HL-60/S4 (cell line): ENCODE results near the gene FANCC.
"Not testable (repeated sequence)": the region's sequence is repeated elsewhere in the genome, so short reads cannot be mapped to it uniquely, and the experiment has no call there.

ENCODE experiments used
- in situ Hi-C: fragments of 300-500 bp; cut with MboI; formaldehyde crosslinking; loops from 2 replicates; pipeline ENCODE4 v1.14.3; 2022; ENCODE audit warnings: low sequenced_read_pairs

Gene FANCC

GRCh38 chr9:95330720-95331404, 13.4 kb upstream of the FANCC start:
- in situ Hi-C loops, result no loop called here

DNA sequence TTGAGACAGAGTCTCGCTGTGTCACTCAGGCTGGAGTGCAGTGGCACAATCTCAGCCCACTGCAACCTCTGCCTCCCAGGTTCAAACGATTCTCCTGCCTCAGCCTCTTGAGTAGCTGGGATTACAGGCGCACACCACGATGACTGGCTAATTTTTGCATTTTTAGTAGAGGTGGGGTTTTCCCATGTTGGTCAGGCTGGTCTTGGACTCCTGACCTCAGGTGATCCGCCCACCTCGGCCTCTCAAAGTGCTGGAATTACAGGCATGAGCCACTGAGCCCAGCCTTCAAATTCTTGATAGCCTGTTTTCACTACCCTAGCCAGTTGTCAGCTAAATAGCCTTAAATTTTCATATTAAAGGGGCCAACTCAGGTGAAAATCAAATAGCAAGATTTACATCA, 11.6 kb upstream of the FANCC start:
- in situ Hi-C loops, result not testable (repeated sequence)

DNA sequence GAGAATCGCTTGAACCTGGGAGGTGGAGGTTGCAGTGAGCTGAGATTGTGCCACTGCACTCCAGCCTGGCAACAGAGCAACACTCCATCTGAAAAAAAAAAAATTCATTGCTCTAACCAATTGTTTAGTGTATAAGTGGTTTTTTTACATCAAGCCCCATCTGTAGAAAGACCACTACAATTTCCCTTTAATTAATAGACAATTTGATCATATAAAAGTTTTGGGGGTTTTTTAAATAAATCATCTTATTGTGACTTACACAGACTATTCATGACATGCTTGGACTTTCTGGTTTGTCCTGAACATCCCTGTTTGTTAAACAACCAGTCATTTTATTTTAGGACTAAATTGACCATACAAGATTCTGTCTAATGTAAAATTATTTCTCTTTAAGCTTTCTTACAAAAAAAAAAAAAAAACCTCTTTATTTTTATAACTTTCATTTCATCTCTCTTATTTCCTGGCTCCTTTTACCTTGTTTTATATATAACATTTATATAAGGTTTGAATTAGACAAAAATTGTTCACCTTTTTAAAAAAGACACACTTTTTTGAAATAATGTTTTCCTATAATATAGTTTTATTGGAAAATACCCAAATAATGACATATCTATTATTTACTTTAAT, 9.8 kb upstream of the FANCC start:
- in situ Hi-C loops, result no loop called here

- in situ Hi-C loops, result no loop called here
Observed at GRCh38 chr9:95325221-95325620, 7.7 kb upstream of the FANCC start.

DNA sequence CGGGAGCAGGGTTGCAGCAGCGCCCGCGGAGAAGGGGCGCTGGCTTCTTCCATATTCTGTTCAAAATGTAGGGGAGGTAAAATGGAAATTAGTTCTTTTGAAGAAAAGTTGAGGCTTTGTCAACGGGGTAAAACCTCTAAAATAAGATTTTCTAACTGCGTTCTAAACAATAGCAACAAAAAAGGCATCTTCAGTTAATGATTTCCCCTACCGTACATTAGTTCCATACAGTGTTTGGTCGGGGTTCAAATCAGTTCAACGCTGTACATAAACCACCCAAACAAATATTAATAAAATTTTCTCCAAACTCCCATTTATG, 343 bp upstream of the FANCC start:
- in situ Hi-C loops, result no loop called here

GRCh38 chr9:95316794-95317118, 753 bp downstream of the FANCC start:
- in situ Hi-C loops, result no loop called here

DNA sequence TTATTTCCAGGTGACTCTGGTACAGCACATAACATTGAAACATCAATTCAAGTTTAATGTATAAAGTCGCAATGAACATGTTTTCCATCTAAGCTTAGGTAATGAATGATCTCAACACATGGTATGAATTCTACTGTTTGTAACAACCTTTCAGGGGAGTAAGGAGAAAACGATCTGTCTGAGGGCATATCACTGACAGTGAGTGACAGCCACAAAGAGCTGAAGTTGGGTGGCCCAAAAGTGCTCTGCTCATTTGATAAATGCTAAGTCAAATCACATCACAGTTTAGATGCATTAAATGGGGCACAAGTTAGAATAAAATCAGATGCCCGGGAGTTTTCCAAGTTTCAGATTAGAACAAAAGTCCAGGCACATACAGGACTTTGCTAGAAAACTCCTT, 1.2 kb downstream of the FANCC start:
- in situ Hi-C loops, result no loop called here

DNA sequence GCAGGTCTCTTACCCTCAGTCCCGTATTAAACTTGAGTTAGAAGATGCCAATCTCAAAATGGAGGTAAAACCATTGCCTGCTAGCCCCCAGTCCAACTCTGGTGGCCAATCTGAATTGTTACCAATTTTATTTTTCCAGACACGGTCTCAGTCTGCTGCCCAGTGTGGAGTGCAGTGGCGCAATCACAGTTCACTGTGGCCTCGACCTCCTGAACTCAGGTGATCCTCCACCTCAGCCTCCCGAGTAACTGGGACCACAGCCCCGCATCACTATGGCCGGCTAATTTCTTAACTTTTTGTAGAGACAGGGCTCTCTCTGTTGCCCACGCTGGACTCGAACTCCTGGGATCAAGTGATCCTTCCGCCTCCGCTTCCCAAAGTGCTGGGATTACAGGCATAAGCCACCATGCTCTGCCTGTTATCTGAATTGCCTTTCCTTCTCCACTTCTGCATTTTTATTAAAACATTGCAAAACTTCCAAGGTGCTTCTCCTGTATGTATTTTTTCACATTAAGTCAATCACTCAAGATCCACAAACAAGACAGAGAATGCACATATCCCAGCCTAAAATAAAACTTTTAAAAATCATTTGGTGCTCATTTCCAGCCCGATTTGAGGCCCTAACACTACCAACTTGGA, 2.3 kb downstream of the FANCC start:
- in situ Hi-C loops, result no loop called here

DNA sequence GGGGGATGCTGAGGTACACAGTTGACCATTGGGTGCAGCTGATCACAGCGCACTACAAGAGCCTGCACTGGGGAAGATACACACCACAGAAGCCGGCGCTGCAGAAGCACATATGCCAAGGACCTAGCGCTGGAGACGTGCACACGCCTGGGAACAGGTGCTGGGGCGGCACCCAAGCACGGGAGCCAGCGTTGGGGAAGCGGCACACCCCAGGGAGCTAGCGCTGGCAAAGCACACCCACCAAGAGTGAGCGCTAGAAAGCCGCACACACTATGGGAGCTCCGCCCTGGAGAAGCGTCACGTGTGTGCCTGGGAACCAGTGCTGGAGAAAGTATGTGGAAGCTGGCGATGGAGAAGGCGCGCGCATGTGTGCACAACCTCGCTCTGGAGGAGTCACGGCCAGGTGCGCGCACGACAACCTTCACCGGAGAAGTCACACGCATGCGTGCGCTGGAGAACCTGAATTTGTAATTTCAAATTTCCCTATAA, 4.5 kb downstream of the FANCC start:
- in situ Hi-C loops, result no loop called here

DNA sequence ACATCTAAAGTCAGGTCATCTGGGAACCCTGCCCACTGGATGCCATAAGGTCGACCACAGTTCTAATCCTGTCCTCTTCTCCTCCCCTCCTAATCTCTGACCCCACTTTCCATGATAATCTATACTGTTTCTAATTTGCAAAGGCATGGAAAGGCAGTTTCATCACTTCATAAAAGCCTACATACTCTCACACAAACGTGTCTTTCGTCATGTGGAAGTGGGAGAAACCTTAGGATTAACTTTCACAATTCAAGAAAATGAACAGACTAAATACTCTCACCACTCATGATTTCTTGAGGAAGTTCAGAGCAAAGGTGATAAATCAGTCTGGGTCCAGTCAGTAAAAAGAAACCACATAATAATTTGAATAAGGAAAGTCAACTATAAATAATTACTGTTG, 5.5 kb downstream of the FANCC start:
- in situ Hi-C loops, result no loop called here

DNA sequence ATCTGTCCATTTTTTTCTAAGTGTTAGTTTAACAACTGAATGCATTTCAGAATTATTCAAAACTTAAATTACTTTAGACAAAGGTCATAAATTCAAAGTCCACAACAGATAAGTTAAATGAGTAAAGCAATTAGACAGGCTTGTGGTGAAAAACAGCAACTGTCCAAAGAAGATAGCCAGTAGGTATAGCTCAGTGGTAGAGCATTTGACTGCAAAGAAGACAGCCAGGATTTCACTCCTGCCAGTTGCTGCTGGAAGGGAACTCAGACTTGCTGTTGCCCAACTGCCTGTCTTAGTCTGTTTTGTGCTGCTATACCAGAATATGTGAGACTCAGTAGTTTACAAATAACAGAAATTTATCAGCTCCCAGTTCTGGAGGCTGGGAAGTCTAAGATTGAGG, 10.0 kb downstream of the FANCC start:
- in situ Hi-C loops, result no loop called here

DNA sequence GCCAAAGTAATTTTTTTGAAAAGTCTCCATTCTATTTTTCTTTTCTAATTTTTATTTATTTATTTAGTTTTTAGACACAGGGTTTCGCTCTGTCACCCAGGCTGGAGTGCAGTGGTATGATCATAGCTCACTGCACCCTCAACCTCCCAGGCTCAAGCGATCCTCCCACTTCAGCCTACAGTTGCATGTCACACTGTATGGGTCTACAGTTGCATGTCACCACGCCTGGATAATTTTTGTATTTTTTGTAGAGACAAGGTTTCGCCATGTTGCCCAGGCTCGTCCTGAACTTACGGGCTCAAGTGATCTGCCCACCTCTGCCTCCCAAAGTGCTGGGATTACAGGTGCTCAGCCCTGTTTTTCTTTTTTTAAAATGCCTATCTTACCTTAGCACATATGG, 10.7 kb downstream of the FANCC start:
- in situ Hi-C loops, result no loop called here

DNA sequence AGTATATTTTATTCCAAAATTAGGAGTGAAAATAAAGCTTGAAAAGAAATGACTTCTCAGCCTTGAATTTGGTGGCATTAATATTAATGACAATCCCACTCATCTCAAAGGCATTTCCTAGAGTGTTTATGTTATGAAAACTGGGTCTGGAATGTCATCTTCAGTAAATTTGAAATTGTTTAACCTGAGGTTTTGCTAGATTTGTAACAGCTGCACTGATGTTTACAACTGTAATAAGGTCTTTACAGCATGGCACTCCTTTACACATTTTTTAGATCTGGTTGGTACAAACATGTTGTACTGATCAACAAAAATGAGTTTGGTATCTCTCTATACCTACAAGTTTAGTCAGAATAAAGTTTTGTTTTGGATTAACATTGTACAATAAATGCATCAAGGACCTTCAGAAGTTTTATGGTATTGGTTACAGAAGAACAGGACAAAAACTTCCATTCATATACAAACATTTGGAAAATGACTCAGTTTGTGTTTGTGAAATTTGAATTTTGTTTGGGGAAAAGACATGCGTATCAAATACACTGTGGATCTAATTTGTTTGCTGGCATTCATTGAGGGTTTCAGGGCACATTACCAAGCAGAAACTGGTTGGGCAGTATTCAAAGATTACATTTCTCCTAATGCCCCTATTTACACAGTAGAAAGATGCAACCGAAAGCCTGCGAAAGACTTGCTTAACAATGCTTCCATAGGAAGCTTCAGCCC, 11.6 kb downstream of the FANCC start:
- in situ Hi-C loops, result no loop called here

DNA sequence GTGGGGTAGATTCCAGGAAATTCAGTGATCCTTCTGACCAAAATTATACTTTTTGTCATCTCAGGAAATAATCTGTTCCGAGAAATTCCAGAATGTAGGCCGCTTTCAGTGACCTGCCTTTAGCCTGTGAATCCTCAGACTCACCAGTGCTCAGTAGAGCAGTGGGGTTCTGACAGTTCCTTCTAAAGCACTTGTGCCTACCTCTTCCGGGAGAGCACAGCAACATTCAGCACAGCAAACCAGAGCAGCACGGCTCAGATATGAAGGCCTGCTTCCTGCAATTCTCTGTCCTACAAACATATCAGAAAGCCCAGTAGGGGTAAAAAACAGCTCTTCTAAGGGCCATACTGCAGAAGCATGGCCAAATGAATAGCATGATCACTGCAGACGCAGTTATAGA, 15.0 kb downstream of the FANCC start:
- in situ Hi-C loops, result no loop called here

DNA sequence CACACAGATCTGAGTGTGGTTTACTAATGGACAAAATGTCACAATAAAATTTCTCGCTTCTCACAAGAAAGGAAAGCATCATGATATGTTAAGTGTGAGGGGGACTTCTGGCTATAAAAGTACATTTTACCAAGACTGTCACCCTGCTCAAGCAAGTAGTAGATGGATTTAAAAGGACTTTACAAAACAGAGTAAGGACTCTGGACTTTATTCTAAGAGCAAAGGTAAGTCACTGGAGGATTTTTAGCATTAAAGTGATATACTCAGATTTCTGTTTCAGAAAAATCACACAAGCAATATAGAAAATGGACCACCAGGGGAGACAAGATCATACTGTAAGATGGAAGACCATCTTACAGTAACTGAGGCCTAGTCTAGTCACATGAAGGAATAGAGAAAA, 19.7 kb downstream of the FANCC start:
- in situ Hi-C loops, result no loop called here

DNA sequence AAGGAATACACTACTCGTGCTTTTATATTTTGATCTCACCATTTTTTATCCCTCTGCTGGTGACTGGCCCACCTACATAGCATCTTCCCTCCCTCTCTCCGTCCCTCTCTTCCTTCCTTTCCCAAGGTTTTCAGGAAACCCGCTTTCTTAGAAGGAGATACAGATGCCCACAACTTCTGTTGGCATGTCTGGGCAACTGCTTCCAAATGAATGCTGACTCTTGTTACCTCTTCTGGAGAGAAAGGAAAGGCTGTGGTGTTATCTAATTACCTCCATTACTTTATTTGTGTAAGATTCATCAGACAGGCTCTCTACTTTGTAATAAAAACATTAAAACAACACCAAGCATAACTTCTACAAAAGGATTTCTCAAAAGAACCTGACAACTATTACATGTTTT, 20.2 kb downstream of the FANCC start:
- in situ Hi-C loops, result no loop called here

DNA sequence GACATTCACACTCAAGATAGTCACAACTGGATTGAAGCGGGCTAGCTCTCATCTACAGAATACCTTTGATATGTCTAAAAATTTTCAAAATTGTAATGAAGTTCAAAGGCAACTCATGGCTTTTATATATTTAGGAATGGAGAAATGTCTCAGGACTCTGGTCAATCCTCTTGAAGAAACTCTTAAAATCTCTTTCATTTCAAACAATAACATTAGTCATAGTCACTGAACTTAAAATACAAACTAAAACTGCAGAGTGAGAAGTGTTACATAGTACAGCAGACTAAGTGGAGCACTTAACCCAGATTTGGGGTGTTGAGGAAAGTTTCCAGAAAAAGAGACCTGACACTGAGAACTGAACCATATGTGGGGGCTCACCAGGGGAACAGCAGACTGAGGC, 20.7 kb downstream of the FANCC start:
- in situ Hi-C loops, result no loop called here

DNA sequence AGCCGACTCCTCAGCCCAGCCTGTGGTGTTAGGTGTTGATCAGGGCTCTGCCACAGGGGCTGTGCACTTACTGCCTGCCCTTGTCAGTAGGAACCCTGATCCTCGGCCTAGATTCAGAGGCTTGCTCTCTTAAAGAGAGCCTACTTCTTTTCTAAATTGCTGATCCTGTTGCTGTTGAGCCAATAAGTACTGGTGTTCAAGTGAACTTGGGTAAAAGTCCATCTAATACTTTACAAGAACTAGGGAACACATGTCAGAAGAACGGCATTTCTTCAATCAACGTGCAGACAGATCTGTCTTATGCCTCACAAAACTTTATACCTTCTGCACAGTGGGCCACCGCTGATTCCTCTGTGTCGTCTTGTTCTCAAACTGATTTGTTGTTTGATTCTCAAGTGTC, 24.2 kb downstream of the FANCC start:
- in situ Hi-C loops, result not testable (repeated sequence)

GRCh38 chr9:95292226-95292625, 25.3 kb downstream of the FANCC start:
- in situ Hi-C loops, result no loop called here

GRCh38 chr9:95286151-95286550, 31.4 kb downstream of the FANCC start:
- in situ Hi-C loops, result no loop called here

DNA sequence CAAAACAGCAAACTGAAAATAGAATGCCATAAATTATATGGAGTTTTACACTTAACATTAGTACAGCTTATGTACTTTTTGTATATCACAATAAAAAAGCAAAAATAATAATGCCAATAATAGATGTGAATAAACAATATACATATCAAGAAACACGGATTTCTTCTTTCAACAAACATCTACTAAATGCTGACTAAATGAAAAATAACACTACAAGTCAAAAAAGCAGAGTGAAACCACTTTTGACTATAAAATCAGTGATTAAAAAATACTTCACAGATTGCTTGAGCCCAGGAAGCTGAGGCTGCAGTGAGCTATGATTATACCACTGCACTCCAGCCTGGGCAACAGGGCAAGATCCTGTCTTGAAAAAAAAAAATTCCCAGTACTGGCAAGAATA, 32.2 kb downstream of the FANCC start:
- in situ Hi-C loops, result no loop called here
